Mucosa of descending colon (tissue), 3 donors: ENCODE measurements around the gene CCL11. TPM values are rescaled to one million over a fixed set of nuclear protein-coding genes. Genes with fewer than 3 reads are reported as not detected.

Source experiments
- ATAC-seq: fragments of 200-7000 bp; cut with Tn5 transposase; one replicate; pipeline ENCODE4 v1.9.1; 2020; ENCODE audit warnings: mild to moderate bottlenecking, moderate library complexity
- DNase-seq, 3 donors: peaks; one replicate each; pipeline ENCODE4 v3.0.0-alpha.2; 2020
- H3K36me3 ChIP-seq: fragments of 200-600 bp; one replicate; pipeline ENCODE4 v1.8.0; 2021; ENCODE audit warnings: low read depth, mild to moderate bottlenecking
- H3K4me1 ChIP-seq: fragments of 200-600 bp; one replicate; pipeline ENCODE4 v1.8.0; 2021; ENCODE audit warnings: low read depth, mild to moderate bottlenecking
- H3K4me3 ChIP-seq: fragments of 200-600 bp; one replicate; pipeline ENCODE4 v1.8.0; 2021; ENCODE audit warnings: mild to moderate bottlenecking
- H3K9me3 ChIP-seq: fragments of 200-600 bp; one replicate; pipeline ENCODE4 v1.8.0; 2021; ENCODE audit warnings: mild to moderate bottlenecking
- CTCF ChIP-seq: fragments of 200-600 bp; IDR thresholded peaks from one replicate; pipeline ENCODE4 v1.8.0; 2022; ENCODE audit warnings: antibody characterized with exemption, mild to moderate bottlenecking
- intact Hi-C, 2 donors: fragments of 100-400 bp; cut with DNase I in 1 of 2; cut with micrococcal nuclease in 1 of 2; formaldehyde crosslinking; loops; one replicate each; pipeline versions ENCODE4 v1.11.0 to v1.11.1; 2022; cut with DNase I, micrococcal nuclease
- total RNA-seq, 3 donors: library from RNA; stranded (reverse); fragmentation: NEBNext Ultra II Directional in 2 of 3; extraction: Animal tissue kit (Norgen Biotek cat#: 25700) in 2 of 3; gene quantifications; one replicate each; pipeline versions ENCODE4 v1.2.1 to v1.2.4, GENCODE V29; 2021 to 2023
- donor health status: DM: no; HTN: no; CAD: no; lungs with moderate emphysema.
- donor health status: DM: no; HTN: no; CAD: no.
- donor health status: DM: no; HTN: yes; CAD: no.

Gene CCL11
- total RNA-seq, 3 donors from 2014 or later, result 0.72 to 22.3 (median 3.6) TPM

GRCh38 chr17:34257986-34258326 lies 27.6 kb upstream of the CCL11 start:
- no peaks in the 10 kb centered on the region for H3K36me3 ChIP-seq
- peaks cover 4% of the 10 kb centered on the region for H3K4me1 ChIP-seq
- TF ChIP-seq CTCF, result no peak
- ATAC-seq (no peak), DNase-seq (no peak)
- intact Hi-C loops, result no loop called here
- no peaks in the 10 kb centered on the region for H3K9me3 ChIP-seq
- no peak overlapping the region for H3K4me3 ChIP-seq

GRCh38 chr17:34259146-34259545 lies 26.4 kb upstream of the CCL11 start:
- ATAC-seq (no peak), DNase-seq (no peak)
- no peak overlapping the region for H3K4me3 ChIP-seq
- H3K9me3 ChIP-seq, result no peaks in the 10 kb centered on the region
- no peaks in the 10 kb centered on the region for H3K36me3 ChIP-seq
- no peak for TF ChIP-seq CTCF
- intact Hi-C loops, result no loop called here
- H3K4me1 ChIP-seq, result peaks cover 4% of the 10 kb centered on the region

GRCh38 chr17:34260861-34261260 lies 24.7 kb upstream of the CCL11 start:
- no peaks in the 10 kb centered on the region for H3K4me1 ChIP-seq
- no peaks in the 10 kb centered on the region for H3K36me3 ChIP-seq
- no peak for DNase-seq
- no peak overlapping the region for H3K4me3 ChIP-seq
- no peak for TF ChIP-seq CTCF
- H3K9me3 ChIP-seq, result no peaks in the 10 kb centered on the region
- no peak for ATAC-seq
- intact Hi-C loops, result no loop called here

GRCh38 chr17:34261568-34262337 lies 23.8 kb upstream of the CCL11 start:
- ATAC-seq (no peak), DNase-seq (no peak)
- no peaks in the 10 kb centered on the region for H3K36me3 ChIP-seq
- no peaks in the 10 kb centered on the region for H3K9me3 ChIP-seq
- no peak overlapping the region for H3K4me3 ChIP-seq
- no peaks in the 10 kb centered on the region for H3K4me1 ChIP-seq
- intact Hi-C loops, result no loop called here
- TF ChIP-seq CTCF, result no peak

- no peaks in the 10 kb centered on the region for H3K4me1 ChIP-seq
- H3K36me3 ChIP-seq, result no peaks in the 10 kb centered on the region
- DNase-seq (no peak), ATAC-seq (no peak)
- intact Hi-C loops, result no loop called here
- no peaks in the 10 kb centered on the region for H3K9me3 ChIP-seq
- TF ChIP-seq CTCF, result no peak
- no peak overlapping the region for H3K4me3 ChIP-seq
Measured at GRCh38 chr17:34265711-34266110, 19.8 kb upstream of the CCL11 start.

GRCh38 chr17:34269969-34270368 lies 15.6 kb upstream of the CCL11 start, which contains the start of gene CCL7:
Gene CCL7, plus strand, starts transcription at chr17:34270221. Its CDS starts 70 bp downstream, at chr17:34270291.
- no peak for TF ChIP-seq CTCF
- Histone ChIP-seq H3K4me1 (no peaks in the 10 kb centered on the region), H3K36me3 (no peaks in the 10 kb centered on the region), H3K9me3 (no peaks in the 10 kb centered on the region), H3K4me3 (no peak within 1 kb of the TSS)
- intact Hi-C loops, result no loop called here
- DNase-seq (no peak), ATAC-seq (no peak)
